ENCODE data around the gene RNFT2.
"Not testable (repeated sequence)": the region's sequence is repeated elsewhere in the genome, so short reads cannot be mapped to it uniquely, and the experiment has no call there.

RNFT2 gene

DNA sequence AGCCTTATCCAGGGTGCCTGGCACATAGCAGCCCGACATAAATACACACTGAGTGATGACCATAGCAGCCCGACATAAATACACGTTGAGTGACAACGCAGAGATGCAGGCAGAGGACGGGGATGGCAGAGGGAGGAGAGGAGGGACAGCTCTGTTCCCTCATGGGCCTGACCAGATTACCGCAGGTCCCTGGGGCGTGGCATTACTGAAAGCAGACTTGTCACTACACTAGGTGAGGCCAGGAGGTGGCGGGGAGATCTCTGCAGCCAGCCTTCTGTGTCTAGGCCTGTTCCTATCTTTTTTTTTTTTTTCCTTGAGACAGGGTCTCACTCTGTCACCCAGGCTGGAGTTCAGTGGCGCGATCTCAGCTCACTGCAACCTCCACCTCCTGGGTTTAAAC lies 74.1 kb downstream of the RNFT2 start:
- no peak for DNase-seq (ENCODE audit: low read depth)
- TF ChIP-seq, protein P1, sequence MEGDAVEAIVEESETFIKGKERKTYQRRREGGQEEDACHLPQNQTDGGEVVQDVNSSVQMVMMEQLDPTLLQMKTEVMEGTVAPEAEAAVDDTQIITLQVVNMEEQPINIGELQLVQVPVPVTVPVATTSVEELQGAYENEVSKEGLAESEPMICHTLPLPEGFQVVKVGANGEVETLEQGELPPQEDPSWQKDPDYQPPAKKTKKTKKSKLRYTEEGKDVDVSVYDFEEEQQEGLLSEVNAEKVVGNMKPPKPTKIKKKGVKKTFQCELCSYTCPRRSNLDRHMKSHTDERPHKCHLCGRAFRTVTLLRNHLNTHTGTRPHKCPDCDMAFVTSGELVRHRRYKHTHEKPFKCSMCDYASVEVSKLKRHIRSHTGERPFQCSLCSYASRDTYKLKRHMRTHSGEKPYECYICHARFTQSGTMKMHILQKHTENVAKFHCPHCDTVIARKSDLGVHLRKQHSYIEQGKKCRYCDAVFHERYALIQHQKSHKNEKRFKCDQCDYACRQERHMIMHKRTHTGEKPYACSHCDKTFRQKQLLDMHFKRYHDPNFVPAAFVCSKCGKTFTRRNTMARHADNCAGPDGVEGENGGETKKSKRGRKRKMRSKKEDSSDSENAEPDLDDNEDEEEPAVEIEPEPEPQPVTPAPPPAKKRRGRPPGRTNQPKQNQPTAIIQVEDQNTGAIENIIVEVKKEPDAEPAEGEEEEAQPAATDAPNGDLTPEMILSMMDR (IDR thresholded peaks at IDR 0.05; ENCODE audit: control insufficient read depth, insufficient read depth, low read depth, low read length, missing control alignments): no peak
- no peak overlapping the region for H3K4me3 ChIP-seq (ENCODE audit: control insufficient read depth, low read depth, low read length)

DNA sequence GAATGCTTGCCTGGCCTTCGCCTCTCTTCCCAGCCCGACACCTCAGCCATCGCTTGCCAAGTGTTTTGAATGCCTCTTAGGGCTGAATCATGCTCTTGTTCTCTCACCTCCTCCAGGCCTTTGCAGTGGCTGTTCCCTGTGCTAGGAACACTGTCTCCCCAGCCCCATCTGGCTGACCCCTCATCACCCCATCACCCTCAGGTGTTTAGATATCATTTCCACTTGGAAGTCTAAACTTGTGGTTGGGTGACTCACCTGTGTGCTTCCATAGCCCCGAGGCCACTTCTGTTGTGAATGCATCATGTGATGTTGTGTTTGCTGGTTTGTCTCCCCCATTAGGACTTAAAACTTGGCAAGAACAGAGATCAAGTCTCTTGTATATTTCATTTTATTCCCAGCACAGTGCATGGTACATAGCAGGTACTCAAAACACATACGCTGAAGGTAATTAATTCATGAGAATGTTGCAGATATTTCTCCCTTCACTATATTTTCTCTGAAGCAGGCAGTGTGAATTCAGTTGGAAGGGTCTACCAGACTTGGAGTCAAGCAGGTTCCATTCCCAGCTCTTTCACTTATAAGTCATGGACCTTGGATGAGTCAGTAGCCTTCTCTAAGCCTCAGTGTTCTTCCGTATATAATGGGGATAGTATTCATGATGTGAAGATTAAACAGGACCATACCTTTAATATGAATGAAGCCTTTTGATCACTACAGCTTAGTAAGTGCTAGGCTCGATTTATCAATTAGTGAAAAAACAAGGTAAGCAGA lies 75.3 kb downstream of the RNFT2 start:
- TF ChIP-seq, protein P1 (IDR thresholded peaks at IDR 0.05; ENCODE audit: control insufficient read depth, insufficient read depth, low read depth, low read length, missing control alignments): no peak
- H3K4me3 ChIP-seq (ENCODE audit: control insufficient read depth, low read depth, low read length): no peak overlapping the region
- DNase-seq (ENCODE audit: low read depth): no peak

- H3K4me3 ChIP-seq (ENCODE audit: control insufficient read depth, low read depth, low read length); DNase-seq (ENCODE audit: low read depth): not testable (repeated sequence)
Observed at GRCh38 chr12:116814766-116815165, 76.7 kb downstream of the RNFT2 start.

- TF ChIP-seq, protein P1 (IDR thresholded peaks at IDR 0.05; ENCODE audit: control insufficient read depth, insufficient read depth, low read depth, low read length, missing control alignments): no peak
- DNase-seq (ENCODE audit: low read depth): no peak
- peak overlapping the region; percentile 82 for H3K4me3 ChIP-seq (ENCODE audit: control insufficient read depth, low read depth, low read length)
Observed at GRCh38 chr12:116818341-116818856, 80.3 kb downstream of the RNFT2 start.

DNA sequence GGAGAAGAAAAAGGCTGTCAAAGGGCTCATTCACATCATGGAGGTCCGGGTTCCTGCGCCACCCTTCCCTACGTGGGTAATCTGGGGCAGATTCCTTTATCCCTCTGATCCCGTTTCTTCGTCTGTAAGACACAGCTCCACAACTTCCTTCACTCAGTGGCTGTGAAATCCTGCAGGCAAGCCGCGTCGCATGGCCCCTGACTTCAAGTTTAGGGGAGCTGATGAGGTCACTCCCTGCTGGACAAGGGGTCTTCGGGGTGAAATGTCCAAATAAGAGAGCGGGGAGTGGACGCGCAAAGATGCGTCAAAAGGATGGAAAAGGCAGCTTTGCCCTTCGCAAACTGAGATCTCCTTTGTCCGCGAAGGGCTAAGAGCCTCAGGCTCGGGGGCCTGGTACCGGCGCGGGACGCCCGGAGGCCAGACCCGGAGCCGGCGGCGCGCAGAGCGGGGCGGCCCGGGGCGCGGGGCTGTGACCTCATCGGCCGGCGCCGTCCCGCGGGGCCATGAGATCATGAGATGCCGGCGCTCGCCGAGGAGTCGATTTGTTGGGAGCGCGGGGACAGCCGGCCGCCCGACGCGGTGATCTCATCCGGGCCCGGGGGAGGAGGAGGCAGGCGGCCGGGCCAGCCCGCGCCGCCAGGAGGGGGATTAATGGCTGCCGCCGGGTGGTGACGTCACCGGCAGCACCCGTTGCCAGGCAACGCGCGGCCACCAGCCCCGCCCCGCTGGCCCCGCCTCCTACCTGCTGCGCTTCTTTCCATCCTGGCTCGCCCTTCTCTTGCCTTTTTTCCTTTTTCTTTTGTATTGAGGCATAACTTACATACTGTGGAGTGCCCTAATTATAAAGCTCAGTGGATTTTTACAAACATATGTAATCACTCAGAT lies 81.1 kb downstream of the RNFT2 start:
- TF ChIP-seq, protein P1 (IDR thresholded peaks at IDR 0.05; ENCODE audit: control insufficient read depth, insufficient read depth, low read depth, low read length, missing control alignments): no peak
- peak overlapping the region; percentile 82 for H3K4me3 ChIP-seq (ENCODE audit: control insufficient read depth, low read depth, low read length)
- peak; percentile 48 for DNase-seq (ENCODE audit: low read depth)

GRCh38 chr12:116820064-116820656 lies 82.0 kb downstream of the RNFT2 start:
- DNase-seq (ENCODE audit: low read depth): no peak
- TF ChIP-seq, protein P1 (IDR thresholded peaks at IDR 0.05; ENCODE audit: control insufficient read depth, insufficient read depth, low read depth, low read length, missing control alignments): no peak
- no peak overlapping the region for H3K4me3 ChIP-seq (ENCODE audit: control insufficient read depth, low read depth, low read length)

Measured in AG09309 (cell line).